DMS 273 (cell line): ENCODE data around the gene CEP128.
A peak's percentile ranks its signal among the peaks of the same experiment; 100 is the strongest.

Experiments used
- DNase-seq: peaks from one replicate; lab custom pipeline; 2025; ENCODE audit not compliant: unreplicated experiment; lab: John Stamatoyannopoulos, UW

Gene CEP128

DNA sequence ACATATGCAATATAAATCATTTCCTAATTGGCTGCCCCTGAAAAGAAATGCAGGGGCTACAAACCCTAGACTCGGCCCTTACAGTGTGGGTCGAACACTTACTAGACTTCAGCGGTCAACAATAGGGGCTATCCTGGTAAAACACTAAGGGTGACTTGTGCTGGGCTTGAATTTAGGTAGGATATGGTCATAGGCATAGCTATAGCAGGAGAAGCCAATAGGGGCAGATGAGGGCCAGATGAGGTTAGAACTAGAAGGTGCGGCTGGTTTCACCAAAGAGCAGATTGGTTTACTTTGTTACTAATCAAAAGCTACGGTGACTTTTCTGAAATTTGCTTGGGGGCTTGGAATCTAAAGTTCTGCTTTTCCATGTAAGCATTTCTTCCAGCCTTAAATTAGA lies 447.9 kb downstream of the CEP128 start:
- no peak for DNase-seq

DNA sequence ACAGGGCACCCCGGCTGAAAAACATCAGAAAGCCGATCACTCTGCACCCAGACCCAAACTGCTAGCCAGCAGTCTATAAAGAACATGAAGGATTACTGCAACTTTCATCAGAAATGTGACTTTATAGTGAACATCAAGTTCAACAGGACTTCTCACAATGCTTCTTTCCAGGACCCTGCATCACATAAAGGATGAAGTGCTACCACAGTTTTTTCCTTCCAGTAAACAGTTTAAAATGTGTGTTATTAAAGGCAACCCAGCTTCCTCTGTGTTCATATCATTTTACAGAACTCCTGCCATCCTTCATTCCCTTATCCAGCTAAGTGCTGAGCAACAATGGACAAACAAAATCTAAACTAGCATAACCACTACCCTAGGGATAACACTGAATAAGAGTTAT lies 449.9 kb downstream of the CEP128 start:
- DNase-seq = no peak

DNA sequence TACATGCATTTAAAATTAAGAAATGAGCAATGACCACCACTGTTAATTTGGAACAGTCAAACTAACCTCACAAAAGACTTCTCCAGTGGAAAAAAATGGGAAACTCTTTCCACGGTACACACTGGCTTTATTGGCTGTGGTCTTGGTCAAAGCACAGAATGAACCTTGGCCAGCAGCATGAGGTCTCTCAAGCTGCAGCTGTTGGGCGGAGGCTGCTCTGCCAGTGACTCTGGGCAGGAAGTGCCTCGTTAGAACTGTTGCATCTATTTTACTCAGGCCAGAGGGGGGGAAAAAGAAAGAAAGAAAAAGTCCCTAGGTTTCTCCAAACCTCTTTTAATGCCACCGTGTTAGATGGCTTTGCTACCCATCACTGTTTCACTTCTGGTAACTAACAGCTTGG lies 450.4 kb downstream of the CEP128 start:
- no peak for DNase-seq

DNA sequence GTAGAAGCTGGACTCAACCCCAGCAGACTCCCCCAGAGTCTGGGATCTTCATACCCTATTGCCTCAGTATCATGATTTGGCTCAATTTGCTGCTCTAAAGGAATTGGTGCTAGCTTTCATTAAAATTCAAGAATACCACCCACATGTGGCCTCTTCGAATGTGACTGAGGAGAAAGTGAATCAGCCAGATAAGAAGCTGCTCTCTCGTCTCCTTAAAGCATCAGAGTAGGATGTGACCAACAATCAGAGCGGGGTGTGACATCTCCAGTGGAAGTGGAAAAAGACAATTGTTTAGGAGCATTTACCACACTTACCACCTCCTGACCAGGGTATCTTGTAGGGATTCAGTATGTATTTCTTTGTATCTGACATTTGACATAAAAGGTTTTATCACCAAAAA lies 452.0 kb downstream of the CEP128 start:
- no peak for DNase-seq

DNA sequence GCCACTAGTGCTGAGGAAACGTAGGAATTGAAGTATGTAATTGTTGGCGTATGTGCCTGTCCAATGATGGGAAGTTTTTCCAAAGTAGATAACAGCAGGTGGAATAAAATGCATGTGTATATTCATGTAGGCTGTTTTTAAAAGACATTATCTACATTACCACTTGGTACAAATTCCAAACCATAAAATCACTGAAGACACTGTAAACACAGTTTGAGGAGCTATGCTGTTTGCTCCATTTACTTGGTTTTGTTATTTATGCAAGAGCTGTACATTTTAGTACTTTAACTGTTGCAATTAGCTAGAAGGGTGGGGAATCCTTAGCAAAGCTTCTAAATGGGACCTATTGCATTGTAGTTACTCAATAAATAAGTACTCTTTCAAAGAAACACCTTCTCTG lies 455.8 kb downstream of the CEP128 start:
- no peak for DNase-seq

DNA sequence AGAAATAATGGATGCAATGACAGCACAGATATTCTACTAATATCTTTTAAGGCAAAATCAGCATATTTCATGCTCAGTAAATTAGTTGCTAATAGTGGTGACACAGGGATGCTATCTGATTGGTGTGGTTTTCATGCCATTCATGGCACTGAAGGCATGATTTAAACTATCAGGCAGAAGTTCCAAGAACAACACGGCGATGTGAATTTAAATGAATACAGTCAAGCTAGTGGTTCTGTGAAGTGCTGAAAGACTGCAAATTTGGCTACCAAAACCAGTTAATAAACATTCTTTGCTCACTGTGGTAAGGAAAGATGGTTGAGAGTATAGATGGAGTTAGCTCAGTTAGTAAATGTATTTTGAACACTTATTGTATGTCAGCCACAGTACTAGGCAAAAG lies 458.2 kb downstream of the CEP128 start:
- DNase-seq = no peak

DNA sequence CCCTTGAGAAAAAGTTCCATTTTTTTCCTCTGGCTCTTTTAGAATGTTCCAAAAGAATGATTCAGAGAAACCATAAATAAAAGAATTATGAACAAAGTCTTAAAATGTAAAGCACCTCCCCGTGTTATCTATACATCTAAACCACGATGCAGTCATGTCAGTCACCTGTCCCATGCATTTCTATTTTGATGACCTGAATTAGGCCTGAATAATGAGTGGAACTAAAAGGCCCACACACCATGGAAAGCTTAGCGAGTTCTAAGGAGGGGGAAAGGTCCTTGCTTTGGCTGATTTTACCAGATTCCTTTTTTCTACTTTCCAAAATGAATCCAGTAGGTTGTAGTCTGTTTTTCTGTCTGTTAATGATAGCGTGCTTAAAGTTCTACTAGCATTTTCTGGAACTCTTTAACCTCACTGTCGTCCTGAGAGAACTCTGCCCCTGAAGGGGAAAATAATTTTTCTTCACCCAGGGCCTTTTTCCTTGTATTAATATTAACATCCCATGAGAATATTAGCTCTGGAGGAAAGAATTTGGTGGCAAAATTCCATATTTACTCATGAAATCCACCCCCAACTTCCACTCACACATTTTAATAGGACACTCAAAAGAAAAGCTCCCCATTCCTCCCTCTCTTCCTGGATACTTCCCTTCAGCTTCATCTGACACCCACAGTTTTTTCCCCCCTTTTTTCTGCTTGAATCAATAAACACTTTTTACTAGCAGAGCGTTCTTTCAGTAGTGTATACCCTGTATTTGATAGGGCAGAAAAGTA lies 464.0 kb downstream of the CEP128 start:
- no peak for DNase-seq

DNA sequence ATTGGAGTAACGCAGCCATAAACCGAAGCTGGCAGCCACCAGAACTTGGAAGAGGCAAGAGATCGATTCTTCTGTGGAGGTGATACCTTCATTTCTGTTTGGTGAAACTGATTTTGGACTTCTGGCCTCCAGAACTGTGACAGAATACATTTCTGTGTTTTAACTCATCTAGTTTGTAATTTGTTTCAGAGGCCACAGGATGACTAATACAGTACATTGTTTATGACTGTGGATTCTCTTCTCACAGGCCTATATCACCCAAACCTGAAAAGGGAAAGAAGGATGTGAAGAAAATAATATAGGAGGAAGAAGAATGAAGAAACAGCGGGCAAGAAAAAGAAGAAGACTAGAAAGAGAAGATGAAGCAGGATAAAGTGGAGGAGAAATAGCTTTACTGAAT lies 466.5 kb downstream of the CEP128 start:
- no peak for DNase-seq

DNA sequence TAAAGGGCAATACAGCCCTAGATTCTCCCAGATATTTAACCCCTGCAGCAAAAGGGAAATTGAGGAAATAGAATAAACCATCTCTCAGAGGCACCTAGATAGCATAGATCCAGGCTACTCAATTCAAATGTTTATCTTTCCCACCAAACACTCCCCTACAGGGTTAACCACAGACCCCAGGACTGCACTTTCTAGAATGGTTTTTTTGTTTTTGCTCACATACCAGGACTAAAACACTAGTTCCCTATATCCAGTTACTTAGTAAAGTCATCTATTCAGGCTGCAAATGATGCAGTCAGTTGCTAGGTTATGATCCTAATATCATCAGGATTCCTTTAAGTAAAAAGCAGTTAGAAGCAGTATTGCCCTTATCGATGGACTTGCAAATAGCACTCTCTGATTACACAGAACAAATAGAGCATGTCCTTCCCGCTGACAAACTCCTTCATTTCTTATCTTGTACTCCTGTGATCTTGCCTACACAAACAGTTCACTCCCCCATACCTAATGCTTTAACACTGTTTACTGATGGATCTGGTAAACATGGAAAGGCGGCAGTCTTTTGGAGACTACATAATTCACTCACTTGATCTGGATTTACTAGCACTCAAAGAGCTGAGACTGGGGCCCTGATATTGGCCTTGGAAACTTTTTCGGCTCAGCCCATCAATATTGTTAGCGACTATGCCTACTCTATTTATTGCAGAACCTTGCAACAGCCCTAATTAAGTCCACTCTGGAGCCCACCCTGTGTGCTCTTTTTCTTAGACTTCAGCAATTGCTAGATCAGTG lies 473.0 kb downstream of the CEP128 start:
- no peak for DNase-seq

DNA sequence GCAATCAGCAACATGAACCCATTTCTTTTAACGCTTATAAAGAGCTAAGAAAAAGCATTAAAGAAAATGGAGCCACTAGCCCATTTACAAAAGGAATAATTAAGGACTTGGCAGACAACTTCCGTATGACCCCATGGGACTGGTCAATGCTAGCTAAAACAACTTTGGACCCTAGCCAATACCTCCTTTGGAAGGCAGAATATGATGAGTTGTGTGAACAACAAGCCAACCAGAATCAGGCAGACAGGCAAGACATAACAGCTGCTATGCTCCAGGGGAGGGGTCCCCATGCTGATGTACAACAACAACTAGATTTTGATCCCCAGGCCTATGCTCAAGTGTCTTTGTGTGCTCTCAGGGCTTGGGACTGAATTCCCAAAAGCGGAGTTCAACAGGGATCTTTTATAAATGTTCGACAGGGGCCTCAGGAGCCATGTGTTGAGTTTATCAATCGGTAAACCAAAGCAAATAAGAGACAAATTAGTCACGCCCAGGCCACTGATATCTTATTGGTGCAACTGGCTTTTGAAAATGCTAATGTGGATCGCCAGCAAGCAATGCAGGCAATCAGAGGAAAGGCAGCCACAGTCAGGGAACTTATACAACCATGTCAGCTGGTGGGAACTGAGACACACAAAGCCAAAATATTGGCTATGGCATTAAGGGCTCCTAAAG lies 475.9 kb downstream of the CEP128 start:
- DNase-seq = peak; percentile 49

DNA sequence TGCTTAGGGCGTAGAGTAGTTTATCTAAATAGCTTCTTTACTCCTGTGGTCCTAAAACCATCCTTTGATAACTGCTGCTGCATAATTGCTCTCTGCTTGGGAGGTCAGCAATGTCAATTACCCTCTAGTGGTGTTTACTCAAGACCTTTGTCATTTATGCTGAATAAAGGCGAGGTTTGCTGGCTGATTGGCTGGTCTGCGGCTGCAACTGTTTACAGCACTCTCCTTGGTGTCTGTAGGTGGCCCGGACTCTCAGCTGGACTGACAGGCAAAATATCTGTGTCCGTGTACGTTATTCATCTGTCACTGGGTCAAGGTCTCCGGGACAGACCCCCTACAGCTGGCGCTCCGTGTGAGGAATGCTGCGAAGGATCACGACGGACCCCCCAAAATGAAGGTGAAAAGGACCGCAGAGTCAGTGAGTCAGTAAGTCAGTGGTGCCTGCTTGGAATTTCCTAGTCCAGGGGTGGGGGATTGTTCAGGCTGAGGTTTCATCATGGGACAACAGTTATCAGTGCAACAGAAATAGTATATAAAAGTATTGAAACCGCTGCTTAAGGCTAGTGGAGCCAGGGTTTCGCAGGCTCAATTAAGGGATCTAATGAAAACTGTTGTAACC lies 476.9 kb downstream of the CEP128 start:
- no peak for DNase-seq

DNA sequence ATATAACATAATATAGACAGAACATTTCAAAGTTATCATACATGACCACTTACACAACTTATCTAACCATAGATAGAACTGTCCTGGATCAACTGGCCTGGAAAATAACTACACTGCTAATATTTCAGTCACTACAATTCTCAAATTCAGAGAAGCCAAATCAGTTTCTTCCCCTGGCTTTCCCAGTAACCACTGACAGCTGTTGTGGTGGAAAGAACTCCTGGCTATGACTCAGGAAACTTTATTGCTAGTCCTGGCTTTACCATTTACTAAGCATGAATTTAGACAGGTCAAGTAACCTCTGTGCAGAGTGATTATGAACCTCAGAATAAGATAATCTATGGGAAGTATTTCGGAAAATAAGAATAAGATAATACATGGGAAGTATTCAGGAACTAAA lies 485.3 kb downstream of the CEP128 start:
- peak; percentile 32 for DNase-seq

DNA sequence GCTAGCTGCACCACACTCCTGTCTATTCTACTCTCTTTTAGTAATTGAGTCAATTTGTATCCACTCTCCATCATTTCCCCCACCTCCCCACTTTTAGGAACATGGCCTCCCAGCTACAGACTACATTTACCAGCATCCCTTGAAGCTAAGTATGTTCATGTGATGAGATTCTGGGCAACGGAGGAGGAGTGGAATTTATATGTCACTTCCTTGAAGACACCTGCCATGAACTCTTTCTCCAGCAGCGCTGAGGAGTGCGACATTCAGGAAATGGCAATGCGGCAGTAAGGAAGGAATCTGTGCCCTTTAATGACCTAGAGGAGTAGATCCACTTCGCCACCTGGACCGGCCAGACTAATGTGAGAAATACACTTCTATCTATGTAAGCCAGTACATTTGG lies 486.5 kb downstream of the CEP128 start:
- DNase-seq = no peak

DNA sequence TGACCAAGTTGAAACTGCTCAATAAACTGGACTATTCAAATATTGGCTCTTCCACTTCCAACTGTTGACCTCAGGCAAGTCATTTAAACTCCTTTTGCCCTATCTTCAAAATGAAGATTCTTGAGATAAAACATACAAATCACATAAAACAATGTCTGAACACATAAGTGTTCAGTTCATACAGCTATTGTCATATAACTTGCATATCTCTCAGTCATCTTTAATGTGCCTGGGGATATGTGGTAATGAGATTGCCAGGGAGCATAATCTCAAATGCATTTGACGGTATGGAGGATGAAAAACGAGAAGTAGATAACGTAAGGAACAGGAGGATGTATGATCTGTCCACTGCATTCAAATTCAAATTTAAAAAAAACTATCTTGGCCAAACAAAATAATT lies 493.3 kb downstream of the CEP128 start:
- no peak for DNase-seq

DNA sequence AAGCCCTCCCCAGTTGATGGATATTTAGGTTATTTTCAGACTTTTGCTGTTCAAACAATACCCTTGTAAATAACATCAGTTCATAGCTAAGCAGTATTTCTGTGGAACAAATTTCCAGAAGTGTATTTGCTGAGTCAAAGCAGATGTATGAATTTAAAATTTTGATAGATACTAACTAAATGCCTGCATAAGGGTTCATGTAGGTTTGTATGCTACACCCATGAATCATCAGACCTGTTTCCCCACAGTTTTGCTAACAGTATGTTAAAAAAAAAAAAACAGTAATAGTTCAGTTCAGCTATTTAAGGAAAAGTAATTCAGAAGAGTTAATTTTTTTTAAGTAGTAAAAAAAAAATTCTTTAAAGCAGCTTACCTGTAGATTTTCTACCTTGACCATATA lies 494.1 kb downstream of the CEP128 start:
- no peak for DNase-seq
